HK-2 (cell line): ENCODE measurements around the gene UQCR11.

Experiments used
- DNase-seq: peaks from one replicate; pipeline ENCODE4 v3.0.0-alpha.2; 2018; ENCODE audit not compliant: unreplicated experiment

Gene UQCR11

DNA sequence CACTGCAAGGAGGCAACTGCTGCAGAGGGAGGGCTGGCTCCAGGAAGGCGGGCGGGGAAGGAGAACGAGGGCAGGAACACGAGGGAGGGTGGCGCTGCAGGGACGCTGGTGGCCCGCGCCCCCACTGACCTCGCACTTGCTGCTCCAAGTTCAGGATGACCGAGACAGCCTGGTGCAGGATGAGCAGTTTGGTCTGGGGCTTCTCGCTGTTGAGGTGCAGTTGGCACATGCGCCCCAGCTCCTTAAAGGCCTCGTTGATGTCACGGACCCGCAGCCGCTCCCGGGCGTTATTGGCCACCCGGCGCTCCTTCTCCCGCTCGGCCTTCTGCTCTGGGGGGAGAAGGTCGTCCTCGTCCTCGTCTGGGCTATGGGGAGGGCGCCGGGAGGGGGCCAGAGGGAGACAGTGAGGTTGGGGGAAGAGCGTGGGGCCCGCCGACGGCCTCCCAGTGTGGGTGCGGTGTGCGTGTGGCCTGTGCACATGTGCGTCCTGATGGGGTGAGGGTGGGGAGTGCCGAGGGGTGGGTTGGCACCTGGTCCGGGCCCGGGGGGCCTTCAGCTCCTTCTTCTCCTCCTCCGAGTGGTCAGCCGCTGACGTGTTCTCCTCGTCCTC lies 10.0 kb upstream of the UQCR11 start:
- DNase-seq: no peak

DNA sequence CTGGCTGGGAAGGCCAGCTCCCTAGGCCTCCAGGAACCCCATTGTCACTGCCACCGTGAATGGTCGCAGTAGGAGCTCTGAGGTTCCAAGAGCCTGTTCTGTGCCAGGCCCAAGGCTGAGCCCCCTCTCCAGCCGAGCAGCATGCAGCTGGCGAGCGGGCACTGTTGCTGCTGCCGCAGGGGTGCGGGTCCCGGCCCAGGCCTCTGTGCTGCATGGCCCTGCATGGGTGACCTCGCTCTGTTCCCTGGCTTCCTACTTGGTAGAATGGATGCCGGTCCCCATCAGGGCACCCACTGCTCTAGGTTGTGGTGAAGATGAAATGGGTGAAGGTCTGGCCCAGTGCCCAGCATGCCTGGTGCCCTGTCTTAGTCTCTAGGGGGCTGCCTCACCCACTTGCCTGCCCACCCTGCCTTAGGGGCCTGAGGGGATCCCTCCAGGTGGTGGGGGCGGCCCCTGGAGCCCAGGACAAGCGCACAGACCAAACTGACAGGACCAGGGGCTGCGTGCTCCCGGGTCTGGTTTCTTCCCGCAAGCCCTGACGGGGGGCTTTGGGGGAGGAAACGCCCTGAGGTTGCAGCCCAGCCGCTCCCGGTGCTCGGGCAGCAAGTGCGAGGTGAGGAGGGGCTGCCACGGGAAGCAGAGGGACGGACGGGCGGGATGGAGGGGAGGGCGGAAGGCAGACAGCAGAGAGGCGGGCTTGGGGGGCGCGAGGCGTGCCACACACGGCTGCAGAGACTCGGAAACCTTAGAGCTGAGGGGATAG lies 8.7 kb upstream of the UQCR11 start:
- DNase-seq: no peak

DNA sequence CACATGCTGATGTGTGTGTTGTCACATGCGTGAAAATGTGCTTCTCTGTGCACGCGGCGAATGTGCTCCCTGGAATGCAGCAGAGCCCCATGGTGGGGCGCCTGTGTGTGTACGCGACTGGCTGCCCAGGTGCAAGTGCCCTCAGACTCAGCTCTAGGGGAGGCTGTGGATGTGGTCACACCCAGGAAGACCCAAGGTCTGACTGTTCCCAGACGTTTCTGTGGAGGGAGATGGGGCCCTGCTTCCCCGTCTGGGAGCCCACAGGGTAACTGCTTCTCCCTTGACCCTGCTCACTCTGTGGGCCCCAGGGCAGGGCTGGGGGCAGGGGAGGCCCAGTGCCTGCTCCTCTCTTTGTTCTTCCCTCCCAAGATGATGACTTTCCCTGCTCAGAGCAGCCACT lies 7.9 kb upstream of the UQCR11 start:
- DNase-seq: no peak

DNA sequence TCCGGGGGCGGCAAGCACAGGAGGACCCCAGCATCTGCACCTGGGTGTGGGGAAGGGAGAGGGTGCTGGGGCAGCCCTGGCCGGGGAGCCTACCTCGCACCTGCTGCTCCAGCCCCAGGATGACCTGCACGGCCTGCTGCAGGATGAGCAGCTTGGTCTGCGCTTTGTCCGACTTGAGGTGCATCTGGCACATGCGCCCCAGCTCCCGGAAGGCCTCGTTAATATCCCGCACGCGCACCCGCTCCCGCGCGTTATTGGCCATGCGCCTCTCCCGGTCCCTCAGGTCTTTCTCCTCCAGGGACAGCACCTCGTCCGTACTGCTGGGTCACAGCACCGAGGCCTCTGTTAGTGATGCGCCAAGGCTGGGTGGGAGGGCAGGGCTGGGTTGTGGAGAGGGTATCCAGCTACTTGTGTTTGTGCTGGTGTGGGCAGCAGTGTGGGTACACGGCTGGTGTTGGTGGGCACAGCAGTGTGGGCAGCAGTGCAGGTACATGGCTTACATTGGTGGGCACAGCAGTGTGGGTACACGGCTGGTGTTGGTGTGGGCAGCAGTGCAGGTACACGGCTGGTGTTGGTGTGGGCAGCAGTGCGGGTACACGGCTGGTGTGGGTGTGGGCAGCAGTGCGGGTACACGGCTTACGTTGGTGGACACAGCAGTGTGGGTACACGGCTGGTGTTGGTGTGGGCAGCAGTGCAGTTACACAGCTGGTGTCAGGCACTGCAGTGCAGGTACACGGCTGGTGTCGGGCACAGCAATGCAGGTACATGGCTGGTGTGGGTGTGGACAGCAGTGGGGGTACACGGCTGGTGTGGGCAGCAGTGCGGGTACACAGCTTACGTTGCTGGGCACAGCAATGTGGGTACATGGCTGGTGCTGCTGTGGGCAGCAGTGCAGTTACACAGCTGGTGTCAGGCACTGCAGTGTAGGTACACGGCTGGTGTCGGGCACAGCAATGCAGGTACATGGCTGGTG lies 7.1 kb upstream of the UQCR11 start:
- no peak for DNase-seq

DNA sequence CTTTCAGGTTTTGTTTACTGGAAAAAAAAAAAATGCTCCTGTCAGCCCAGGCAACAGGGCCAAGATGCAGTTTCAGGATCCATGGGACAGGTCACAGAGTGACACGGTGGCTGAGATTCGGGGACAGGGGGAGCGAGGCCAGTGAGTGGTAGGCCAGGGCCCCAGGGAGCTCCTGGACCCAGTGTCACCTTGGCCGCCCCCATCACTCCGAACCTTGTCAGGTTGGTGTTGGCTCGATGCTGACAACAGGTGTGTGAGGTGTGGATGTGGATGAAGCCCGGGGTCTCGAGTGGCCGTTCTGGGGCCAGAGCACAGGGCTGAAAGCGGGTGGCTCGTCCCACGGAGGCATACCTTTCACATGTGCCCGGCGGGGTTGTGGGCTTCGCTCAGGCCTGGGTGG lies 6.1 kb upstream of the UQCR11 start:
- DNase-seq: no peak

DNA sequence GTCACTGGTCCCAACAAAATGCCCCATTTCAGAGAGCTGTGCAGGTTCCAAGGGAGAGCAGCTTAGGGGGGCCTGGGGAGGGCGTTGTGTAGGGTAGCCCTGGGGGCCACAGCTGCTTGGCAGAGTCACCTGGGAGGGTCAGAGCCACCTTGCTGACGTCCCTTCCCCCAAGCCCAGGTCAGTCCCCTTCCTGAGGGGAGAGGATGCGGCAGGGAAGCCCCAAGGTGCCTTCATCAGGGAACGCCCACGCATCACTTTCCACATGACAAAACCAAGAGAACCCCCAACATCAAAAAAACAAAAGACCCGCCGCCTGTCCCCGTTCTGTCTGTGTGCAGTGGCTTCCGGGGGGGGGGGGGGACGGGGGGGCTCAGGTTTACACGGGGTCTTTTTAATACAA lies 5.3 kb upstream of the UQCR11 start:
- DNase-seq: no peak

DNA sequence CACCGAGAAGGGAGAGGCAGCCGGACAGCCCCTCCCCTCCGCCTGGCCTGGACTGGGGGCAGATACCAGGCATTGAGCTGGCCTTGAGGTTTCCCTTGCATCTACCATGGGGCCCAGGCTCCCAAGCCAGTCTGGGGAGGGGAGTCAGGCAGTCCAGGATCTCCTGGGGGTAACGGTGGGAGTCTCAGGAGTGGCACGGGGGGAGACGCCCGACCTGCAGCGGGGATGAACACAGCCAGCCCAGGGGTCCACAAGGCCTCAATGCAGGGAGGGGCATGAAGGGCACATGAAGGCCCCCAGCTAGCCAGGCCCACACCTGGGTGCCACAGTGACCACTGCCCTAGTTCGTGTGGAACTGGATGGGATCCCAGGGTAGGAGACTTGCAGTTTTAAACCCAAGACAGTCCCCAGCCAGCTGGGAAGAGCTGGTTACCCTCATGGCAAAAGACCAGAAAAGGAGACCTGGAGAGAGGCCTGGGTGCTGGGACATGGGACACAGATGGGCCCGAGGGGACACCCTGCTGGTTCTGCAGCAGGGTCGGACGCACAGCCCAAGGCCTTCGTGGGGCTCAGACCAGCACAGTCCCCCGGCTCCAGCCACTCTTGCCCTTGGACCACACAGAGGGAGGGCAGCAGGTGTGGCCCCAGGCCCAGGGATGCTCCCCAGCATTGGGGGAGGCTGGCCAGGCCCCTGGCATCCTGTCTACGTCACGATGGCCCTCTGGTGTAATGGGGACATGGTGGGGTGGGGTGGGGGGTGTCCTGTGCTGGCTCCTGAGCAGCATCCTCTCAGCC lies 4.6 kb upstream of the UQCR11 start:
- no peak for DNase-seq

DNA sequence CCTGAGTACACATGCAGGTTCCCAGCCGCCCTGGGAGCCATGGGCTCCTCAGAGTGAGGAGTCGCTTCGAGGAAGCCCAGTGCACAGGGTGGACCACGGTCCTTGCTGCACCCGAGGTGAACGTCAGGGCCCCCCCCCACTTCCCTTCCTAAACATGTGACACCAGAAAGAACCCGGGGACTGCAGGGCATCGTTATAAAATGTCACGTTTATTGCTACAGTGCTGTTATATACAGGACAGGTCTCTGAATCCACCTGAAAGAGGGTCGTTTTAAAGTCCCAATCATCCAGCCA lies 3.8 kb upstream of the UQCR11 start:
- DNase-seq: no peak

DNA sequence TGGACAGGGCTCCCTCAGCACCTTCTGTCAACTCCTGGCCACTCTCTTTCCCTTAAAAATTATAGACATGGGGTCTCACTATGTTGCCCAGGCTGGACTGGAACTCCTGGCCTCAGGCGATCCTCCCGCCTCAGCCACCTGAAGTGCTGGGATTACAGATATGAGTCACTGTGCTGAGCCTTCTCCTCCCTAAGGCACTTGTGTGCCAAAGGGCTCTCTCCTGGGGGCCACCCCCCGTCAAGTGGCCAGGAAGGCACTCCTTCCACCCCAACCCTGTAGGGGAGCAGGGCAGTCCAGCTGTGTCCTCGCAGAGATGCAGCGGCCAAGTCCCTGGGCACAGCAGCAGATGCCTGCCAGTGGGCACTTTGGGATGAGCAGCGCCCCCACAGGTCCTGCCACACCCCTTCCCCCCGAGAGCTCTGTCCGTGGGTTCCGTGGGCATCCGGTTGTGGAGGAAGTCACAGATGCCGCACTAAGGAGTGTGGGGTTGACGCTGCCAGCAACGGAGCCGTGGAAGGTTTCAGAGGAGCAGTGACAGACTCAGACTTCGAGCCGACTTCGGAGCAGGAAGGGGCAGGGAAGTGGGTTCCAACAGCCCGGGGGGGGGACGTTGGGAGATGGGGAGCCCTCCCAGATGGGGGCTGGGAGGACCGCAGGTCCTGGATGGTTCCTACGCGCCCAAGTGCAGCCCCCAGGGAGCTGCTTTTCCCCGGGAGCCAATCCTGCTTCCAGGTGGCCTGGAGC lies 3.3 kb upstream of the UQCR11 start:
- DNase-seq: peak; percentile 35

DNA sequence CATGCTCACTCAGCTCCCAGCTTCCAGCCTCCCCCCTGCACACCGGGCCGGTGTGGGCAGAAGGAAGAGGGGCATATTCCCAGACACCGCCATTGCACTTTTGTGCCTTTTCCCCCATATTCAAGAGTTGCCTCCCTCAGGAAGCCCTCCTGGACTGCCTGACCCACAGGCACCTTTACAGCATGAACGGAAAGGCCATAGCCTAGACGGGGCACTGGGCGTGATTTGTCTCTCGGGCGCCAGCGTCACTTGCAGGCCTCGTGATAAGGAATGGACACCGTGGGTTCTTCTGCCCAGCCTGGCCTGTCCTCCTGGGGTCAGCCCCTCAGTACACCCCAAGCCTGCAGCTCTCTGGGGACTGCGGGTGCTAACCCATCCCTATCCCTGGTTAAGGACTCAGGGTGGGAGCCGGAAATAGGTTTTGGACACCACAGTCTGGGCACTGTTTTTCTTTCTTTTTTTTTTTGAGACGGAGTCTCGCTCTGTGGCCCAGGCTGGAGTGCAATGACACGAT lies 933 bp upstream of the UQCR11 start:
- no peak for DNase-seq

DNA sequence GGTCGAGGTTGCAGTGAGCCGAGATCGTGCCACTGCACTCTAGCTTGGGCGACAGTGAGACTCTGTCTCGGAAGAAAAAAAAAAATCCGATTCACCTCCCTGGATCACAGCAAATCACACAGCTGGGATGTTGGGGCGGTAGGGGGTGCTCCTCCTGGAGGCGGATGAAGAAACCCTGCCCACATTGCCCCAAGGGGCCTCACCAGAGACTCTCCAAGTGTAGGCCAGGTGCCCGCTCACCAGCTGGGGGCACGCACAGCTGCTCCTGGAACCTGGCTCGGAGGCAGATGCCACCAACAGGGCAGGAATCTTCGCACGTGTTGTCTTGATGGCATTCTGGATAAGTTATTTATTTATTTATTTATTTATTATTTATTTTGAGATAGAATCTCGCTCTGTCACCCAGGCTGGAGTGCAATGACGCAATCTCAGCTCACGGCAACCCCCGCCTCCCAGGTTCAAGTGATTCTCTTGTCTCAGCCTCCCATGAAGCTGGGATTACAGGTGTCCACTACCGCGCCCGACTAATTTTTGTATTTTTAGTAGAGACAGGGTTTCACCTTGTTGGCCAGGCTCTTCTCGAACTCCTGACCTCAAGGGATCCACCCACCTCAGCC lies 3.1 kb downstream of the UQCR11 start:
- no peak for DNase-seq

DNA sequence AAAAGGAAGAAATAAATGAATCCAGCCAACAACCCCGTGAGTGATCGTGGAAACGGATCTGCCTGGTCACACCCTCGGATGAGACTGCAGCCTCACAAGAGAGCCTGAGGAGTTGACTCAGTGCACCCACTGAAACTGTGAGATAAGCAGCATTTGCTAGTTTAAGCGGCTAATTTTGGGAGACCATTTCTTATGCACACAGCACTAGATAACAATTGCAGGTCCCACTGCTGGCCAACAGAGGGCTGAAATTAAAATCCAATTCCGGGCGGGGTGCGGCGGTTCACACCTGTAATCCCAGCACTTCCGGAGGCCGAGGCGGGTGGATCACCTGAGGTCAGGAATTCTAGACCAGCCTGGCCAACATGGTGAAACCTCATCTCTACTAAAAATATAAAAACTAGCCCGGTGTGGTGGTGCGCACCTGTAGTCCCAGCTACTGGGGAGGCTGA lies 3.6 kb downstream of the UQCR11 start:
- no peak for DNase-seq

DNA sequence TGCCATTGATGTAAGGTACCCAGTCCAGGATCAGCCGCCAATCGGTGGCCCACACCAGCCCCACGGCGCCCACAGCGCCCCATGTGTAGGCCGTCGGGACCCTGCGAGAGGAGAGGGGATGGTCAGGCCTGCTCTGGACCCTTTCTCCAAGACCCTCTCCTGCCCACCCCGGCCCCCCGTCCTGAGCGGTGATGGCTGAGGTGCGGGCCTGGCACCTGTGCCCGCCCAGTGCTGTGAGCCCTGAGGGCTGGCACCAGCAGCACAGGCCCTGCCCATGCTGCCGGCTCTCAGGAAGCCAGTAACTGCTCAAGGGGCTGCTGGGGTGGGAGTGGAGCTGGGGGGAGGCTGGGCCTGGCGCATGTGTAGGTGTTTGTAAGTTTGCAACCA lies 5.8 kb downstream of the UQCR11 start:
- DNase-seq: no peak

DNA sequence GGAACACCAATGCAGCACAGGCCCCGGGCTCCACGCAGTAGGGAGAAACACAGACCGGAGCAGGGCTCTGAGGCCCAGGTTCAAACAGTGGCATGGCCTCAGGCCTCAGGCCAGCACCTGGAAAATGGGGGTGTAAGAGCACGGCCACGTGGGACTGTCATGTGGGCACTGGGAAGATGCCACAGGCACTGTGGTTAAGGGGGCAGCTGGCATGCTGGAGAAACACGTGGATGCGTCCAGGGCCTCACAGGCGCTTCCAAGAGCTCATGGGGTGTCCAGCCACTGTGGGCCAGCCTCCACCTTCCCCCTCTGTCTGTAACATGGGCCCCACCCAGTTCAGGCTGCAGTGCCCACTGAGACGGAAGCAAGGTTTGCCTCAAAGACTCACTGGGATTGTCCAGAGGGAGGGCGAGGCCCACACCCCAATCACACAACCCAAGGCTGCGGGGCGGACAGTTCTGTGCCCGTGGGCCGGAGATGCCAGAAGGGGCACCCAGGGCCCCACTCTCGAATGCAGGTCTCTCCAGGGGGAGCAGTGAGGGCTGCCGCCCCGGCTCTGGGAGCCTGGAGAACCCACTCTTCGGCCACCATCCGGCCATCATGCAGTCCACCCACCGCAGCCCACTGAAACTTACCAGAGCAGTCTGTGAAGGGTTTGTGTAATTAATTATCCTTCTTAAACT lies 6.3 kb downstream of the UQCR11 start:
- no peak for DNase-seq

DNA sequence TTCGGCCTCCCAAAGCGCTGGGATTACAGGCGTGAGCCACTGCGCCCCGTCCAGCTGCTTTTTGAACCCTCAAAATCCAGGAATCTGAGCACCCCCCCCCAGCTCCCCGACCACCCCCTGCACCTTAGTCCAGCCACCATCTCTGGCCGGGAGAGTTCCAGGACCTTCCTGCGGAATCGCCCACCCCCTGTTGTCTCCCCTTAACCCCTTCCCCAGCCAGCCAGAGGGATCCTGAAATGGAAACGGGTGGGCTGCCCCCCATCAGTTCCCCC lies 11.8 kb downstream of the UQCR11 start:
- no peak for DNase-seq

DNA sequence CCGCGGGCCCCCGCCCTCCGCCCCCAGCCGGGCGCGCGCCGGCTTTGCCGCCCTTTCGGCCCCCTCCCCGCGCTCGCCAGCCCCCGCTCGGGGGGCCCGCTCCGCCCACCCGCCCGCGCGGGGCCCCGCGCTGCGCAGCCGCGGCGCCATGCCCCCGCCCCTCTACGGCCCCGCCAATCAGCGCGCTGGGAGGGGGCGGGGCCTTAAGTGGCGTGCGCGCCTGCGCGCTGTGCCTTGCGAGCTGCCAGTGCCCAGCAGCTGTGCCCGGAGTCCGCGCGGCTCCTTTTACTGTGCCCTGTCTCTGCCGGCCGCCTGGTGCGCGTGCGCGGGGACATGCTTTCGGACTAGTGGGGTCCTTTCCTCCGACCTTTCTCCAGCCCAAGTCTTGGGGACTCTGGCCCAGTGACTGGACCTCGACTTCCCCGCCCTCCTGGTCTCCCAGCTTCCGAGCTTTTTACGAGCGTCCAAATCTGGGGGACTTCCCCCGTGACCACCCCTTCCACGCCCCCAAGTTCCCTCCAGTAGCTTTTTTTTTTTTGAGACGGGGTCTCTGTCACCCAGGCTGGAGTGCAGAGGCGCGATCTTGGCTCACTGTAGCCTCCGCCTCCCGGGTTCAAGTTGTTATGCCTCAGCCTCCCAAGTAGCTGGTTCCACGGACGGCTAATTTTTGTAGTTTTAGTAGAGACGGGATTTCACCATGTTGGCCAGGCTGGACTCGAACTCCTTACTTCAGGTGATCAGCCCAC lies 12.3 kb downstream of the UQCR11 start, which contains the start of gene MBD3:
MBD3 (minus strand) TSS at position 111 of the 746 bp plus-strand sequence. CDS start 234 bp downstream, outside the sequence.
- peak; percentile 93 for DNase-seq

DNA sequence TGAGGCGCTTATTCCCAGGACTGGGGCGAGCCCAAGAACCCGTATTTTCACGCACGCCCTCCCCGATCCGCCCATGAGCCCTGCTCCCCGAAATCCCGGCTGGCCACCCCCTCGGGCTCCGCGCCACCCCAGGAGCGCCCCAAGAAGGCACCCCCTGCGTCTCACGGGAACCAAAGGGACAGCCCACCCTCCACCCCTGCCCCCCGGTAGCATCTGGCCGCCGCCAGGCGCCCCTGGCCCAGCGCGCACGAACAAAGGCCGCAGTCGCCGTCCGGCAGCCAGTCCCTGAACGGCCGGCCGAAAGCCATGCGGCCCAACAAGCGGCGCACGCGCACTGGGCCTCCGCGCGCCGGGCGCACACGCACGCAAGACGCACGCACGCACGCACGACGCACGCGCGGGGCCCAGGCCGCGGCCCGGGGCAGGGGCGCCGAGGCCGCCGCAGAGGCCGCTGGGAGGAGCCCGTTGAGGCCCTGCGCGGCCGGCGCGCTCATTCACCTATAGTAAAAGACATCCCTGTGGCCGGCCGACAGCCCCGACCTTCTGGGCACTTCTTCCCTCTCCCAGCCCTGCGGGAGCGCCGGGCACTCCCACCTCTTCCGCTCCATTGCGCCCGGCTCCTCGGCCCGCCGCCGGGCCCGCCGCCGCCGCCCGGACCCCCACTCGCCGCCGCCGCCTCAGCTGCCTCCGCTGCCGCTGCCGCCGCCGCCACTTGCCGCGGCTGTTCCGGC lies 13.1 kb downstream of the UQCR11 start:
- peak; percentile 83 for DNase-seq

DNA sequence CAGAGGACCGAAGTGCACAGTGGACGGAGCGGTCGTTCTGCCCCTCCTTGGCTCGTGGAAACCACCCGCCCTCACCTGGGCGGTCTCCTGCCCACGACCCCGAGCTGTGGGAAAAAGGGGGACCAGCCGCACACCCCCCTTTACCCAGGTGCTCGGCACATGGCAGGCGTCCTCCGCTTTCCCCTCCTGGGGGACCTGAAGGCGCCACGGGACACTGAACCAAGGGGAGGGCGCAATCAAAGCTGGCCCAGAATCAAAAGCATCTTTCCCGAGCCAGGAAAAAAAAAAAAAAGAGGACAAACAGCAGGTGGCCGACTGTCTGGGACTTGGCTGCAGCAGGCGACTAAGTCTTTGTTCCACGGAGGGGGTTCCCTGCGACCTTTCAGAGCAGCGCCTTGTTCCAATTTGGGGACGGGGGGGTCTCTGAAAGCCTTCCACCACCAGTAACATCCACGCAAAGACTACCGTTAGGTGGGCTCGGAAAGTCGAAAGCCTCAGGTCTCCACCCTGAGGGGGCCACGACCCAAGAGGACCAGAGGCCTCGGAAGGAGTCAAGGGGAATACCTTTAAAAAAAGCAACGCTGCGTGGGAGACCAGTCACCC lies 13.7 kb downstream of the UQCR11 start:
- DNase-seq: peak; percentile 18
